Spinal cord (tissue), 10 donors: Measurements from ENCODE around the gene B3GALT6. TPM values are rescaled to one million over a fixed set of nuclear protein-coding genes. Genes with fewer than 3 reads are reported as not detected.

Experiments
- DNase-seq, 6 donors: peaks; one replicate each; pipeline versions ENCODE4 v3.0.0 to v3.0.0-alpha.2; 2013 to 2015; ENCODE audit warnings: low spot score in 6 of 6, low read depth in 4 of 6
- H3K27ac ChIP-seq: one replicate; pipeline ENCODE4 v1.5.1; 2013; ENCODE audit warnings: low read depth, low read length, control low read depth
- H3K27me3 ChIP-seq: one replicate; pipeline ENCODE4 v1.6.1; 2013; ENCODE audit warnings: low read length; ENCODE audit not compliant: control insufficient read depth, insufficient read depth
- H3K36me3 ChIP-seq: one replicate; pipeline ENCODE4 v1.6.1; 2013; ENCODE audit warnings: low read length; ENCODE audit not compliant: control insufficient read depth, insufficient read depth
- H3K4me1 ChIP-seq: one replicate; pipeline ENCODE4 v1.6.1; 2013; ENCODE audit warnings: low read length; ENCODE audit not compliant: control insufficient read depth, insufficient read depth
- H3K4me3 ChIP-seq: one replicate; pipeline ENCODE4 v1.5.1; 2013; ENCODE audit warnings: low read depth, low read length, control low read depth
- H3K9me3 ChIP-seq: one replicate; pipeline ENCODE4 v1.6.1; 2013; ENCODE audit warnings: low read length; ENCODE audit not compliant: control insufficient read depth, insufficient read depth
- WGBS: methylation state at CpG from one replicate; pipeline ENCODE4 v1.1.5; 2013; ENCODE audit warnings: missing lambda C conversion rate; ENCODE audit not compliant: insufficient coverage; 5-methylcytosine and 5-hydroxymethylcytosine counted together
- polyA plus RNA-seq, 2 donors: library from polyadenylated mRNA; unstranded; fragments of 120-200 nt; gene quantifications; one replicate each; pipeline ENCODE4 v1.2.1, GENCODE V29; 2013; ENCODE audit not compliant: insufficient read length in 2 of 2
- total RNA-seq, 2 donors: library from RNA; depleted of rRNA in 1 of 2; stranded (reverse); fragments of 120-200 nt in 1 of 2; fragments of >200 nt in 1 of 2; gene quantifications; one replicate each; pipeline versions ENCODE4 v1.2.3 to v1.2.4, GENCODE V29; 2013 to 2014
- donor health status: healthy.

The B3GALT6 gene
- total and polyA plus RNA-seq, 4 donors, result 11.5 to 40.1 (median 35.0) TPM

DNA sequence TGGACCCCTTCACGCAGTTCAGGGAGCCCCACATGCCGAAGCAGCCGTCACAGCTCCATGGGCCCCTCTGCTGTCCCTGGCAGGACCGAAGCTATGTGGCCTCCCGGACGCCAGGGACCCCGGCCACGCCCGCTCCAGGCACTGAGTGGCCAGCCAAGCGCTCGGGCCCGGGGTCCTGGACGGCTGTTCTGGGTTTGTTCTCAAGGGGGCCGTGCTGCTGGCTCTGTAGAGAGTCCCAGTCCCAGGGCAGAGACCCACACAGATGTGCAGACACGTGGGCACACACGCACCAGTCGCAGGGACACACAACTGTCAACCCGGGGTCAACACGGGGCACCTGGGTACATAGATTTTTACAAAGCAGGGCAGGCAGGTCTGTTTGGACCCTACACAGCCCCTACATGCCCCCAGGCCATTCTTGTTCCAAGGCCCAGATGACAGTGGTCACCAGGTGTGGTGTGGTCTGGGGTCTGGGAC, 6.7 kb downstream of the B3GALT6 start:
- H3K4me3 ChIP-seq, result no peak overlapping the region

DNA sequence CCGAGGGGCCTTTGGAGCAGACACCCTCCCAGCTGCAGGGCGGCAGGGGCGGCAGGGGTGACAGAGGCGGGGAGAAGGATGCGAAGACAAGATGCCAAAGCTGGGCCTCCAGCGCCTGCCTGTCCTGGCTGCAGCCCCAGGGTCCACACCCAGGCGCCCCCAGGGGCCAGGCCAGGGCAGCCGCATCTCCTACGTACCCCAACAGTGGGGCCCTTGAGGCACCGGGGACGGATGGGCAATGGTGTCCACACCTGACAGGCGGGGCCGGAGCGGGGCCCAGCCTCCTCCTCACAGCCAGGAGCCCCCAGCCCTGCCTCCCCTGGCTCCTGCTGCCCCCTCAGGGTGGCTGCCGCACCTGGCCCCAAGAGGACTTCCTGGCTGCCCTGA, 7.2 kb downstream of the B3GALT6 start:
- no peak overlapping the region for H3K4me3 ChIP-seq
- peaks cover 42% of the 10 kb centered on the region for H3K4me1 ChIP-seq
- no peaks in the 10 kb centered on the region for H3K9me3 ChIP-seq
- H3K27me3 ChIP-seq, result peaks cover 30% of the 10 kb centered on the region
- H3K36me3 ChIP-seq, result peaks cover 58% of the 10 kb centered on the region
- WGBS, result 71% methylated on average over 15 of the region's 15 CpGs
- H3K27ac ChIP-seq, result no peak overlapping the region
- no peak for DNase-seq

More for the DNA sequence above, 6.7 kb downstream of the B3GALT6 start:
- H3K27ac ChIP-seq, result no peak overlapping the region
- no peaks in the 10 kb centered on the region for H3K9me3 ChIP-seq
- peaks cover 42% of the 10 kb centered on the region for H3K4me1 ChIP-seq
- 65% methylated on average over 19 of the region's 19 CpGs for WGBS
- H3K27me3 ChIP-seq, result peaks cover 29% of the 10 kb centered on the region
- no peak for DNase-seq
- peaks cover 63% of the 10 kb centered on the region for H3K36me3 ChIP-seq

DNA sequence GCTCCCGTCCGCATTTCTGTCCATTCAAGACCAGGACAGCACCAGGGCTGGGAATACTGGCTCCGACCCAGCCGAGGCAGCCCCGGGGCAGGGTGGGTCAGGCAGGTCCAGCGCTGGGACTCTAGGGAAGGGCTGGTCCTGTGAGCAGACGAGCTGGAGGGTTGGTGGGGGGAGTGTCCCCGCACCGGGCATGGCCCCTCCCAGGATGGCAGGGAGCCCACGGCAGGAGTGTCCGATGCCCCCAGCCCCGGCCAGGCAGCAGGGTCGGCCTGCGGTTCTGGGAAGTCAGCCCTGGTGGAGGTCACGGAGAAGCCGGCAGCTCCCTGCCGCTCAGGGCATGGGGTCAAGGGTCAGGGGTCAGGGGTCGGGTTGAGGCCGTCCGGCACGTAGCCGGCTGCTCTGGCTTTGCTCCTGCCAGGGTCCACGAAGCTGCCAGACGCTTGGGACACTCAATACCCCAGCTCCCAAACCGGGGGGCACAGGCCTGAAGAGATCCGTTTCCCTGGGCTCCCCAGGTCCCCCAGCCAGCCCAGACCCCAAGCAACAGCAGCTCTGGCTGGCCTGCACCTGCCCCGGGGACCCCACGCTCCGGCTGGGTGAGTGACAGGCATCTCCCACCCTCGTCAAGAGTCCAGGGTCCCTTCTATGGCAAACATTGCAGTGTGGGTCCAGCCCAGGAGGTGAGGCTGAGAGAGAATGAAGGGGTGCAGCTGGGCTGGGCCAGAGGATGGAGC, 7.7 kb downstream of the B3GALT6 start:
- H3K27ac ChIP-seq, result no peak overlapping the region
- no peak for DNase-seq
- H3K27me3 ChIP-seq, result peaks cover 31% of the 10 kb centered on the region
- H3K9me3 ChIP-seq, result no peaks in the 10 kb centered on the region
- peaks cover 53% of the 10 kb centered on the region for H3K36me3 ChIP-seq
- peaks cover 42% of the 10 kb centered on the region for H3K4me1 ChIP-seq
- 31% methylated on average over 28 of the region's 30 CpGs for WGBS
- H3K4me3 ChIP-seq, result no peak overlapping the region

DNA sequence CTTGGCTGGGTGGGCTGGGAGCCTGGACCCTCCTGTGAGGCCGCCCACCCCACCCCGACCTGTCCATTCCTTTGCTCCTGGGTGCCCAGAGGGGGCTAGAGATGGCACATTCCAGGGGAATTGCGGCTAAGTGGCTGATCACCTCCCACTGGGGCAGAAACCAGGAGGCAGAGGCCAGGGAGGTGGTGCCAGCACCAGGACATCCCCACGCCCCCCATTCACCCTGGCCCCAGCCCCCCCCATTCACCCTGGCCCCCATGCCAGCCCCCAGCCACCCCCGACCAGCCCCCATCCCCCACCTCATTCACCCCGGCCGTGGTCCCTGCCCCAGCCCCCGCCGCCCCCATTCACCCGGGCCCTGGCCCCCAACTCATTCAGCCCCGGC, 8.3 kb downstream of the B3GALT6 start:
- H3K4me3 ChIP-seq, result no peak overlapping the region
- H3K36me3 ChIP-seq, result peaks cover 47% of the 10 kb centered on the region
- H3K4me1 ChIP-seq, result peaks cover 42% of the 10 kb centered on the region
- no peak for DNase-seq
- no peak overlapping the region for H3K27ac ChIP-seq
- peaks cover 33% of the 10 kb centered on the region for H3K27me3 ChIP-seq
- 60% methylated on average over 1 of the region's 11 CpGs for WGBS
- H3K9me3 ChIP-seq, result no peaks in the 10 kb centered on the region

DNA sequence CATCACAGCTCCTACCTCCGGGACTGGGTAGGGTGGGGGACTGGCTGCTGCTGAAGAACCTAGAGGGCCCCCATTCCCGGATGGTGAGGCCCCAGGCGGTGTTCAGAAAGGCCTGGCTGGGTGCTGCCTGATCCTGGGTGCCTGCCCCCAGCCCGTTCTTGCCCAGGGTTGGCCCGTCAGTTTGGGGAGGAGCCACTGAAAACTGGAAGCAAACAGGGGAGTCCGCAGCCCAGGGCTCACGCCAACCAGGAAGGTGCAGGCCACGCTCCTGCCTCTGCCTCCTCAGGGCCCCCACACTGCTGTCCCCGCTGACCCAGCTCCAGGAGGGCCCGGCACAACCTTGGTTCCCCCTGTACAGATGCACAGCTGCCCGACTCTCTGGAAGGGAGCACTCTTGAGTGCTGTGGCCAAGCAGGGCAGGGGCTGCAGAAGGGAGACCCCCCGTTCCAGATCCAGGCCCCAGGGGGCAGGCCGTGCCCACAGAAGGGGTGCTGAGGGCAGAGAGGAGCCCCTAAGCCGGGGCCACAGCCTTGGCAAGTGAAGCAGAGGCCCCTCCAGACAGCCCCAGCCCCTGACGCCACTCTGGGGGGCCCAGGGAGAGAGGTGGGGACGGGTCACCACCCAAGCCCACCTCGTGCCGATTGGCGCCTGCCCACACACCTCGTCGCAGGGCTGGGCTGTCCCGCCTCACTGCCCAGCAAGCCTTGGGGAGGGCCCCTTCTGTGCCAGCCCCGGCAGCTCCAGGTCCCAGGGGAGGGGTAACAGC, 9.0 kb downstream of the B3GALT6 start:
- Histone ChIP-seq H3K27ac (no peak overlapping the region), H3K27me3 (peaks cover 40% of the 10 kb centered on the region), H3K4me3 (no peak overlapping the region), H3K36me3 (peaks cover 45% of the 10 kb centered on the region), H3K4me1 (peaks cover 42% of the 10 kb centered on the region), H3K9me3 (no peaks in the 10 kb centered on the region)
- no peak for DNase-seq
- 73% methylated on average over 21 of the region's 23 CpGs for WGBS

DNA sequence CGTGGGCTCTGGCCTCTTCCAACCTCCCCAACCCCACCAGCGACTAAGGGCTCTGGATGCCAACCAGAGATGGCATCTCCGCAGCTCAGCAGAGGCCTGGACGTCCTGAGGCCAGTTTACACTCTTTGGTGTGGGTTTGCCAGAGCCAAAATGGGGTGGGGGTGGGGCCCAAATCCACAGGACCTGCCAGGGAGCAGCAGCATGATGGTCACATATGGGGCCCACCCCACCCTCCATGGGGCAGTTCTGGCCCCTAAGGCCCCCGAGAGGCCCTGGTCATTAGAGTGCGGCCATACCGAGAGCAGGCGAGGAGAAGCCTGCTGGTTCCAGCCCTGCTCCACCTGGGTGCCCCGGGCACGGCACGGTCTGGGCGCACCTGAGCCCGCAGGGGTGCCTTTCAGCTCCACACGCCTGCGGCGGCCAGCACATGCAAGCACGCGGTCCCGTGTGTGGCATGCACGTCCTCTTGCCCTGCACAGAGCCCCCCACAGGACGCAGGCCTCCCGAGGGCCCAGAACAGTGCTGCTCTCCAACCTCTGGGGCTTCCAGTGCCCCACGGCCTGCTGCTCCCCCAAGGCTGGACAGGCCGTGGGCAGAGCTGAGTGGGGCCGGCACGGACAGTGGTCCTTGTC, 9.7 kb downstream of the B3GALT6 start:
- peaks cover 43% of the 10 kb centered on the region for H3K27me3 ChIP-seq
- peaks cover 42% of the 10 kb centered on the region for H3K4me1 ChIP-seq
- no peak overlapping the region for H3K27ac ChIP-seq
- no peaks in the 10 kb centered on the region for H3K9me3 ChIP-seq
- no peak for DNase-seq
- H3K4me3 ChIP-seq, result no peak overlapping the region
- WGBS, result 82% methylated on average over 22 of the region's 26 CpGs
- peaks cover 38% of the 10 kb centered on the region for H3K36me3 ChIP-seq

DNA sequence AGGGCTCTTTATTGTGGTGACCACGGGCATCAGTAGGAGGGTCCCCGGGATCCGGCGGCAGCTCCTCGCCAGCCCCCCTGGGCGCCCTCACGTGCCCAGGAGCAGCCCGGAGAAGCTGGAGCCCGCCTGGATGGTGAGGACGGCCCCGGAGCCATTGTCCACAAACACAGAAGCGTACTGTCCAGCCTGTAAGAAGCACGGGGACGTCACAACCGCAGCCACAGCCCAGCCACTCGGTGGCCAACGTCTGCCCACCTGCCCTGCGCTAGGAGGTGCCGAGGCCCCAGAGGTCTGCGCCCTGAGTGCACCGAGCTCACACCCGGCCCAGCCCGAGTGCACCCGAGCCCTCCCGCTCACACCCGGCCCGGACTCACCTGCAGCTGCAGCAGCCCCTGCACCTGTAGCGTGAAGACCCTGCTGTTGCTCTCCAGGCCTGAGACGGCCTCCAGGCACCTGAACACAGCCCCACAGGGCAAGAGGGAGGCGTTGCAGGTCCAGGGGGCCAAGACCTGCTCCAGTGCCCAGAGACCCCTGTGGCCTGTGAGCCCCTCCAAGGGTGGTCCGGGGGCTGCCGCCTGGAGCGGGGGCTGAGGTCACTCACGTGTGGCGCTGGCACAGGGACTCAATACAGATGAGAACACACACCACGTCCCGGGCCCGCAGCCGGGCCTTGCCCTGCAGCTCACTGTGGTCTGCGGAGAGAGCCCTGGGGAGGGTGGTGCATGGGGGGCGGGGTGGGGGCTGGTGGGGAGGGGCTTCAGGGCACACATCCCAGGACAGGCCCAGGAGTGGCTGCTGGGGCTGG, 10.6 kb downstream of the B3GALT6 start:
- H3K27ac ChIP-seq, result no peak overlapping the region
- 82% methylated on average over 35 of the region's 41 CpGs for WGBS
- H3K4me3 ChIP-seq, result no peak overlapping the region
- peaks cover 35% of the 10 kb centered on the region for H3K36me3 ChIP-seq
- no peaks in the 10 kb centered on the region for H3K9me3 ChIP-seq
- H3K4me1 ChIP-seq, result peaks cover 33% of the 10 kb centered on the region
- DNase-seq, result no peak
- H3K27me3 ChIP-seq, result peaks cover 53% of the 10 kb centered on the region

DNA sequence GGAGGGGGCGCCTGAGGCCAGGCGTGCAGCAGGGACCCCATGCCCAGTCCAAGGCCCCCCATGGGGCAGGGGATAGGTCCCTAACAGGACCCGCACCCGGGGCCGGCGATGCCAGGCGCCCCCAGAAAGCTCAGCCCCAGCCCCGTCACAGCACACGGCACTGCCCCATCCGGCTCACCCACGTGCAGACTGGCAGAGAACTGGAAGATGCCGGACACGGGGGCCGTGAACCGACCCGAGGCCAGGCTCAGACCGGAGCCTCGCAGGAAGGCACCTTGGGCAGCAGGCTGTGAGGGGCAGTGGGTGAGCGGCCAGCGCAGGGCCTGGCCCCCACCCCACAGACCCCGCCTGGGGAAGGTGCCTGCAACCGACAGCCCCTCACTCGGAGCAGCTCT, 11.2 kb downstream of the B3GALT6 start:
- no peak for DNase-seq
- Histone ChIP-seq H3K27ac (no peak overlapping the region), H3K4me3 (no peak overlapping the region), H3K27me3 (peaks cover 51% of the 10 kb centered on the region), H3K4me1 (peaks cover 27% of the 10 kb centered on the region), H3K36me3 (peaks cover 35% of the 10 kb centered on the region), H3K9me3 (no peaks in the 10 kb centered on the region)
- WGBS, result 90% methylated on average over 23 of the region's 23 CpGs

DNA sequence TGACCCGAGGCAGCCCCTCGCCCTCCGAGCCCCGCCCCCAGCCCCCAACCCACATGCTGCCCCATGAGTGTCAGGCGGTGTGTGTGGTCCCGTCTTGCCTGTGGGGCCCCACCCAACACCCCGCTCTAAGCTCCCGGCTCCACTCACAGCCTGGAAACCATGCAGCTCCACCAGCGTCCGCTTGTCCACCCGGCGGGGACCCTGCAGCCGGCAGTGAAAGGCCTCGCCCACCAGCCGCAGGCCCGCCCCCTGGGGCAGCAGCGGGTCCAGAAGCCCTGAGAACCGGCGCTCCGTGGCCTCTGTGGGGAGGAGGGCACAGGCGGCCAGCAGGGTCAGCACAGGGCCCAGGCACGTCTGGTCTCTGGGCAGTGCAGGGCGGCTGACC, 11.8 kb downstream of the B3GALT6 start:
- peaks cover 46% of the 10 kb centered on the region for H3K27me3 ChIP-seq
- WGBS, result 38% methylated on average over 22 of the region's 23 CpGs
- no peak for DNase-seq
- H3K4me1 ChIP-seq, result peaks cover 23% of the 10 kb centered on the region
- no peak overlapping the region for H3K4me3 ChIP-seq
- no peak overlapping the region for H3K27ac ChIP-seq
- H3K36me3 ChIP-seq, result peaks cover 35% of the 10 kb centered on the region
- no peaks in the 10 kb centered on the region for H3K9me3 ChIP-seq
